ENCODE measurements around the gene EEF1AKMT3. TPM values are rescaled to one million over a fixed set of nuclear protein-coding genes. Genes with fewer than 3 reads are reported as not detected.

Gene EEF1AKMT3
- polyA plus RNA-seq, 4 donors = 9.7 to 15.1 (median 12.1) TPM

GRCh38 chr12:57734591-57734990 is 37.8 kb upstream of the EEF1AKMT3 start:
- DNase-seq (ENCODE audit: low read depth in 4 of 4, low spot score in 3 of 4) = no peak

GRCh38 chr12:57735198-57735855 is 37.1 kb upstream of the EEF1AKMT3 start:
- no peak for DNase-seq (ENCODE audit: low read depth in 4 of 4, low spot score in 3 of 4)

GRCh38 chr12:57735952-57736740 is 36.3 kb upstream of the EEF1AKMT3 start:
- no peak for DNase-seq (ENCODE audit: low read depth in 4 of 4, low spot score in 3 of 4)

GRCh38 chr12:57736741-57737466 is 35.5 kb upstream of the EEF1AKMT3 start:
- DNase-seq (ENCODE audit: low read depth in 4 of 4, low spot score in 3 of 4) = no peak

- DNase-seq (ENCODE audit: low read depth in 4 of 4, low spot score in 3 of 4) = no peak
Measured at GRCh38 chr12:57737467-57738460, 34.6 kb upstream of the EEF1AKMT3 start.

- no peak for DNase-seq (ENCODE audit: low read depth in 4 of 4, low spot score in 3 of 4)
Measured at GRCh38 chr12:57738661-57739237, 33.7 kb upstream of the EEF1AKMT3 start, which contains the start of gene AGAP2. Gene AGAP2 (minus strand): TSS chr12:57738742. CDS start chr12:57738246, 496 bp downstream.

GRCh38 chr12:57739387-57739786 is 33.0 kb upstream of the EEF1AKMT3 start:
- no peak for DNase-seq (ENCODE audit: low read depth in 4 of 4, low spot score in 3 of 4)

- no peak for DNase-seq (ENCODE audit: low read depth in 4 of 4, low spot score in 3 of 4)
Measured at GRCh38 chr12:57739914-57740538, 32.4 kb upstream of the EEF1AKMT3 start.

GRCh38 chr12:57740656-57741412 is 31.6 kb upstream of the EEF1AKMT3 start:
- no peak for DNase-seq (ENCODE audit: low read depth in 4 of 4, low spot score in 3 of 4)

- no peak for DNase-seq (ENCODE audit: low read depth in 4 of 4, low spot score in 3 of 4)
Measured at GRCh38 chr12:57741413-57741789, 31.0 kb upstream of the EEF1AKMT3 start.

GRCh38 chr12:57741844-57742738 is 30.3 kb upstream of the EEF1AKMT3 start:
- no peak for DNase-seq (ENCODE audit: low read depth in 4 of 4, low spot score in 3 of 4)

- no peak for DNase-seq (ENCODE audit: low read depth in 4 of 4, low spot score in 3 of 4)
Measured at GRCh38 chr12:57743769-57744168, 28.6 kb upstream of the EEF1AKMT3 start.

GRCh38 chr12:57744194-57744776 is 28.1 kb upstream of the EEF1AKMT3 start:
- no peak for DNase-seq (ENCODE audit: low read depth in 4 of 4, low spot score in 3 of 4)

GRCh38 chr12:57744777-57745484 is 27.5 kb upstream of the EEF1AKMT3 start, which contains the start of gene TSPAN31:
Gene TSPAN31 (plus strand): TSS chr12:57745039. CDS start chr12:57745155, 116 bp downstream.
- peak; percentile 95 to 98 (median 96) for DNase-seq (ENCODE audit: low read depth in 4 of 4, low spot score in 3 of 4)

- no peak for DNase-seq (ENCODE audit: low read depth in 4 of 4, low spot score in 3 of 4)
Measured at GRCh38 chr12:57745485-57745881, 26.9 kb upstream of the EEF1AKMT3 start.

GRCh38 chr12:57746025-57746424 is 26.4 kb upstream of the EEF1AKMT3 start:
- no peak for DNase-seq (ENCODE audit: low read depth in 4 of 4, low spot score in 3 of 4)
